Neuron (in vitro differentiated cells): ENCODE results near the gene PRKAB1.
A peak's percentile ranks its signal among the peaks of the same experiment; 100 is the strongest.
"Not testable (repeated sequence)": the region's sequence is repeated elsewhere in the genome, so short reads cannot be mapped to it uniquely, and the experiment has no call there.

Experiments used
- H2AFZ ChIP-seq: one replicate; pipeline ENCODE4 v1.6.1; 2013; ENCODE audit warnings: low read depth, mild to moderate bottlenecking, inconsistent platforms, low read length, moderate library complexity
- H3K27me3 ChIP-seq: one replicate; pipeline ENCODE4 v1.6.1; 2013; ENCODE audit warnings: low read length; ENCODE audit not compliant: insufficient read depth
- H3K36me3 ChIP-seq: one replicate; pipeline ENCODE4 v1.6.1; 2013; ENCODE audit warnings: low read length; ENCODE audit not compliant: insufficient read depth
- H3K4me1 ChIP-seq: one replicate; pipeline ENCODE4 v1.6.1; 2013; ENCODE audit warnings: low read length; ENCODE audit not compliant: insufficient read depth
- H3K4me3 ChIP-seq: 2 replicates; pipeline ENCODE4 v1.5.1; 2013; ENCODE audit warnings: mild to moderate bottlenecking, low read length, moderate library complexity
- H3K9me3 ChIP-seq: one replicate; pipeline ENCODE4 v1.6.1; 2013; ENCODE audit warnings: low read length

PRKAB1 gene

GRCh38 chr12:119667577-119668323 is at the start of gene PRKAB1:
Gene PRKAB1 (plus strand): TSS chr12:119668133. CDS start chr12:119668245, 112 bp downstream.
- Histone ChIP-seq H3K4me3 (peak within 1 kb of the TSS; percentile 97), H3K27me3 (no peaks in the 10 kb centered on the region), H3K9me3 (no peaks in the 10 kb centered on the region), H2AFZ (peak within 1 kb of the TSS; percentile 96), H3K36me3 (peaks cover 27% of the 10 kb centered on the region), H3K4me1 (peaks cover 5% of the 10 kb centered on the region)

GRCh38 chr12:119618328-119618896 is 49.5 kb upstream of the PRKAB1 start:
- H3K36me3 ChIP-seq, H3K9me3 ChIP-seq, H3K27me3 ChIP-seq, H2AFZ ChIP-seq, H3K4me1 ChIP-seq, H3K4me3 ChIP-seq: not testable (repeated sequence)

GRCh38 chr12:119620490-119620889 is 47.4 kb upstream of the PRKAB1 start:
- H3K4me3 ChIP-seq, result no peak overlapping the region
- no peaks in the 10 kb centered on the region for H3K4me1 ChIP-seq
- H3K27me3 ChIP-seq, result peaks cover 11% of the 10 kb centered on the region
- no peaks in the 10 kb centered on the region for H3K36me3 ChIP-seq
- no peak overlapping the region for H2AFZ ChIP-seq
- no peaks in the 10 kb centered on the region for H3K9me3 ChIP-seq

GRCh38 chr12:119621878-119622277 is 46.1 kb upstream of the PRKAB1 start:
- Histone ChIP-seq H3K4me3 (no peak overlapping the region), H3K36me3 (no peaks in the 10 kb centered on the region), H2AFZ (no peak overlapping the region), H3K27me3 (peaks cover 14% of the 10 kb centered on the region), H3K4me1 (no peaks in the 10 kb centered on the region), H3K9me3 (no peaks in the 10 kb centered on the region)

GRCh38 chr12:119624966-119625365 is 43.0 kb upstream of the PRKAB1 start:
- Histone ChIP-seq H3K27me3 (peaks cover 16% of the 10 kb centered on the region), H3K4me1 (no peaks in the 10 kb centered on the region), H3K9me3 (no peaks in the 10 kb centered on the region), H2AFZ (no peak overlapping the region), H3K4me3 (no peak overlapping the region), H3K36me3 (no peaks in the 10 kb centered on the region)

- no peaks in the 10 kb centered on the region for H3K9me3 ChIP-seq
- no peaks in the 10 kb centered on the region for H3K36me3 ChIP-seq
- no peaks in the 10 kb centered on the region for H3K4me1 ChIP-seq
- H3K27me3 ChIP-seq, result peaks cover 16% of the 10 kb centered on the region
- no peak overlapping the region for H3K4me3 ChIP-seq
- no peak overlapping the region for H2AFZ ChIP-seq
Observed at GRCh38 chr12:119627019-119627643, 40.8 kb upstream of the PRKAB1 start.

- no peaks in the 10 kb centered on the region for H3K9me3 ChIP-seq
- H3K27me3 ChIP-seq, result peaks cover 13% of the 10 kb centered on the region
- H3K36me3 ChIP-seq, result no peaks in the 10 kb centered on the region
- H3K4me3 ChIP-seq, result no peak overlapping the region
- H2AFZ ChIP-seq, result no peak overlapping the region
- no peaks in the 10 kb centered on the region for H3K4me1 ChIP-seq
Observed at GRCh38 chr12:119627686-119628085, 40.2 kb upstream of the PRKAB1 start.

- no peak overlapping the region for H3K4me3 ChIP-seq
Observed at GRCh38 chr12:119630223-119630780, 37.6 kb upstream of the PRKAB1 start.

GRCh38 chr12:119630962-119631550 is 36.9 kb upstream of the PRKAB1 start:
- Histone ChIP-seq H3K9me3 (no peaks in the 10 kb centered on the region), H2AFZ (no peak overlapping the region), H3K4me3 (no peak overlapping the region), H3K4me1 (no peaks in the 10 kb centered on the region), H3K27me3 (peaks cover 5% of the 10 kb centered on the region), H3K36me3 (no peaks in the 10 kb centered on the region)

More at GRCh38 chr12:119630223-119630780, 37.6 kb upstream of the PRKAB1 start:
- H3K4me1 ChIP-seq, result no peaks in the 10 kb centered on the region
- no peak overlapping the region for H2AFZ ChIP-seq
- no peaks in the 10 kb centered on the region for H3K36me3 ChIP-seq
- H3K27me3 ChIP-seq, result peaks cover 5% of the 10 kb centered on the region
- no peaks in the 10 kb centered on the region for H3K9me3 ChIP-seq

GRCh38 chr12:119631930-119632678 is 35.8 kb upstream of the PRKAB1 start:
- H3K27me3 ChIP-seq, result no peaks in the 10 kb centered on the region
- H3K36me3 ChIP-seq, result no peaks in the 10 kb centered on the region
- H3K4me3 ChIP-seq, result no peak overlapping the region
- H3K4me1 ChIP-seq, result no peaks in the 10 kb centered on the region
- no peak overlapping the region for H2AFZ ChIP-seq
- no peaks in the 10 kb centered on the region for H3K9me3 ChIP-seq

GRCh38 chr12:119634743-119635142 is 33.2 kb upstream of the PRKAB1 start:
- H3K36me3 ChIP-seq, result no peaks in the 10 kb centered on the region
- H2AFZ ChIP-seq, result no peak overlapping the region

GRCh38 chr12:119642986-119643385 is 24.9 kb upstream of the PRKAB1 start:
- no peaks in the 10 kb centered on the region for H3K36me3 ChIP-seq
- no peak overlapping the region for H2AFZ ChIP-seq
- H3K27me3 ChIP-seq, result no peaks in the 10 kb centered on the region
- no peaks in the 10 kb centered on the region for H3K9me3 ChIP-seq
- H3K4me3 ChIP-seq, result no peak overlapping the region
- H3K4me1 ChIP-seq, result no peaks in the 10 kb centered on the region

More at GRCh38 chr12:119634743-119635142, 33.2 kb upstream of the PRKAB1 start:
- H3K4me3 ChIP-seq, result no peak overlapping the region
- no peaks in the 10 kb centered on the region for H3K4me1 ChIP-seq
- no peaks in the 10 kb centered on the region for H3K27me3 ChIP-seq
- H3K9me3 ChIP-seq, result no peaks in the 10 kb centered on the region
